Type B pancreatic cell (in vitro differentiated cells): ENCODE results near the gene SETD1A. TPM values are rescaled to one million over a fixed set of nuclear protein-coding genes. Genes with fewer than 3 reads are reported as not detected.

Source experiments
- DNase-seq: peaks from one replicate; pipeline ENCODE4 v3.0.0; 2021; ENCODE audit warnings: mixed read lengths; ENCODE audit not compliant: unreplicated experiment; ENCODE audit errors: extremely low spot score
- H3K27ac Mint-ChIP-seq: 2 replicates; pipeline ENCODE4 v1.8.0; 2021; ENCODE audit warnings: mild to moderate bottlenecking, mixed read lengths
- H3K27me3 Mint-ChIP-seq: 2 replicates; pipeline ENCODE4 v1.8.0; 2021; ENCODE audit warnings: mixed read lengths
- H3K36me3 Mint-ChIP-seq: 2 replicates; pipeline ENCODE4 v1.8.0; 2021; ENCODE audit warnings: mixed read lengths
- H3K4me1 Mint-ChIP-seq: one replicate; pipeline ENCODE4 v1.8.0; 2021; ENCODE audit warnings: mixed read lengths; ENCODE audit not compliant: unreplicated experiment
- H3K4me3 Mint-ChIP-seq: 2 replicates; pipeline ENCODE4 v1.8.0; 2021; ENCODE audit warnings: mild to moderate bottlenecking, mixed read lengths
- H3K9me3 Mint-ChIP-seq: 2 replicates; pipeline ENCODE4 v1.8.0; 2021; ENCODE audit warnings: mixed read lengths
- CTCF ChIP-seq: fragments of 200-600 bp; sonication (generic); conservative IDR thresholded peaks from 2 replicates; pipeline ENCODE4 v1.5.0; 2021; ENCODE audit warnings: antibody characterized with exemption, mild to moderate bottlenecking
- total RNA-seq: library from RNA; stranded (reverse); gene quantifications from 2 replicates; pipeline ENCODE4 v1.2.1, GENCODE V29; 2021; ENCODE audit warnings: low replicate concordance

The SETD1A gene
- total RNA-seq, 1 donor from 2014 or later: 25.0 TPM

- no peak overlapping the region for H3K4me3 Mint-ChIP-seq
- TF ChIP-seq CTCF: no peak
- peaks cover 4% of the 10 kb centered on the region for H3K36me3 Mint-ChIP-seq
- no peak for DNase-seq
- no peaks in the 10 kb centered on the region for H3K9me3 Mint-ChIP-seq
- no peak overlapping the region for H3K27ac Mint-ChIP-seq
- H3K27me3 Mint-ChIP-seq: peaks cover 11% of the 10 kb centered on the region
- no peaks in the 10 kb centered on the region for H3K4me1 Mint-ChIP-seq
These were observed 34.8 kb downstream of the SETD1A start for GRCh38 chr16:30992276-30992780.

- peaks cover 4% of the 10 kb centered on the region for H3K4me1 Mint-ChIP-seq
- DNase-seq: no peak
- peaks cover 11% of the 10 kb centered on the region for H3K27me3 Mint-ChIP-seq
- peaks cover 4% of the 10 kb centered on the region for H3K36me3 Mint-ChIP-seq
- H3K9me3 Mint-ChIP-seq: no peaks in the 10 kb centered on the region
- TF ChIP-seq CTCF: no peak
- no peak overlapping the region for H3K4me3 Mint-ChIP-seq
- H3K27ac Mint-ChIP-seq: no peak overlapping the region
These were observed 35.6 kb downstream of the SETD1A start for GRCh38 chr16:30992931-30993816.

- Mint-ChIP-seq H3K4me1 (peaks cover 7% of the 10 kb centered on the region), H3K36me3 (peaks cover 4% of the 10 kb centered on the region), H3K9me3 (no peaks in the 10 kb centered on the region), H3K4me3 (peak overlapping the region; percentile 76), H3K27me3 (peaks cover 11% of the 10 kb centered on the region), H3K27ac (peak overlapping the region; percentile 81)
- TF ChIP-seq CTCF: no peak
- DNase-seq: no peak
These were observed 38.4 kb downstream of the SETD1A start for GRCh38 chr16:30995927-30996323.

DNA sequence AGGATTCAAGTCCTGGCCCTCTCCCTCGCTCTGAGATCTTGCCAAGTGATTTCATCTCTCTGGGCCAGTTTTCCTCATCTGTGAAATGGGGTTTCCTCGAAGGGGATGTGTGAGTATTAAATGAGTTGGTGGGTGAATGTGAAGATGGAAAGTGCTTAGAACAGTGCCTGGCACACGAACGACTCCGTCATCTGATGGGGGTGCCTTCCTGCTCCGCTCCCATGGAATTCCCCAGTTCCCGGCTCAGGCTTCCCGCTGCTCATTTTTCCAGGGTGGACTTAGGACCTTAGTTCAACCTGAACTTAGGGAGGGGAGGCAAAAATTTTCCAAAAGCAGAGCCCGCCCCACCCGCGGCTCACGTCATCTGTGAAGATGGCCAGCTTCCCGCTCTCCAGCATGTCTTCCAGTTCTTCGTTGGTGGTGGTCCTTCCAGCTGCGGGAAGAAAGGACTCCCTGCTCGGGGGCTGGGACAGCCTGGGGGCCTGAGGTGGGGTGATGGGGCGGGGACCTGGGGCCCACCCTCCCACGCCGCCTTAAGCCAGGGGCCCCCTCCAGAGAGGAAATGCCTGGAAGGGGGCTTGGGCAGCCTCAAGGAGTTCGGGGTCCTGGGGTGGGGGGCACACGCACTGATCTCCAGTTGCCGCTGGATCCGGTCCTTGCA is 38.9 kb downstream of the SETD1A start:
- Mint-ChIP-seq H3K9me3 (no peaks in the 10 kb centered on the region), H3K4me3 (peak overlapping the region; percentile 81), H3K36me3 (peaks cover 4% of the 10 kb centered on the region), H3K4me1 (peaks cover 7% of the 10 kb centered on the region), H3K27me3 (peaks cover 11% of the 10 kb centered on the region), H3K27ac (peak overlapping the region; percentile 81)
- no peak for TF ChIP-seq CTCF
- DNase-seq: no peak

- Mint-ChIP-seq H3K4me3 (peak overlapping the region; percentile 81), H3K27me3 (peaks cover 13% of the 10 kb centered on the region), H3K36me3 (peaks cover 4% of the 10 kb centered on the region), H3K9me3 (no peaks in the 10 kb centered on the region), H3K27ac (no peak overlapping the region), H3K4me1 (peaks cover 10% of the 10 kb centered on the region)
- no peak for DNase-seq
- no peak for TF ChIP-seq CTCF
These were observed 39.6 kb downstream of the SETD1A start for GRCh38 chr16:30996985-30997724.
